ENCODE measurements around the gene KHSRP. TPM values are rescaled to one million over a fixed set of nuclear protein-coding genes. Genes with fewer than 3 reads are reported as not detected.

Gene KHSRP
- total RNA-seq, 1 donor from 2014 or later: 87.6 TPM

- DNase-seq (ENCODE audit: low read depth): peak; percentile 98
Measured at GRCh38 chr19:6393074-6393982, 31.3 kb downstream of the KHSRP start, which contains the start of gene GTF2F1. TSS of gene GTF2F1 (minus strand) at chr19:6393164. CDS start at chr19:6392995, 169 bp downstream.

DNA sequence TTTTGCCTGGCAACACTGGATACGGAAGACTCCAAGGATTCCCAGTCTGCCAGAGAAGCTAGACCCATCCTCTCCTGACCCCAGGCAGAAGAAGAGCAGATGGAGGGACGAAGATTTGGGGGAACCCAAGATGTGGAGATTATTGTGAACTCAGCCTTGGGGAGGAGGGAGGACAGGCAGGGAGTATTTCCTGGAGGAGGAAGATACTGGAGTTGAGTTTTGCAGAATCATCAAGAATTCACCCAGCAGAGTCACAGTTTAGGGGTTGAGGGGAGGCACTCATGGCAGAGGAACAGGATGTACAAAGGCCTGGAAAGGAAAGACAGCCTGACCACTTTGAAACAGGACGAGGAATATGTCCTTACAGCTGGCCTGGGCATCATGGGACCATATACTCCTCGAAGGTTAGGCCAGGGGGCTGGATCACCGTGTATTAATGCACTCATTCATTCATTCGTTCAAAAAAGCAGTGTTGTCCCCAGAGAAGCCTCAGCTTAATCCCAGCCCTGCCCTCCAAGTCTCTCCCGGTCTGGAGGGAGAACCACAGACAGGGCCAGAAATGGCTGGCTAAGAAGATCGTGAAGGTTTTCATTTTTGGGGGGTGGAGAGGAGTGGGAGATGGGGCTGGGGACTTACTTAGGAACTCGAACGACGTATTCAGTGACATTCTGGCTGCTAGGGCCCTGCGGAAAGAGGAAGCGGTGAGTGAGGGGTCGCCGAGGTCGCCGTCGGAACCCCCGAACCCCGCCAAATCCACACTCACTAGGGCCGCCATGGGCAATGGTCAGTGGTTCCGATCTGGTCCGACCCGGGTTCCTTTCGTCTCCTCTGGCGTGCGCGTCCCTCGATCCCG, 32.2 kb downstream of the KHSRP start:
- DNase-seq (ENCODE audit: low read depth): no peak

DNA sequence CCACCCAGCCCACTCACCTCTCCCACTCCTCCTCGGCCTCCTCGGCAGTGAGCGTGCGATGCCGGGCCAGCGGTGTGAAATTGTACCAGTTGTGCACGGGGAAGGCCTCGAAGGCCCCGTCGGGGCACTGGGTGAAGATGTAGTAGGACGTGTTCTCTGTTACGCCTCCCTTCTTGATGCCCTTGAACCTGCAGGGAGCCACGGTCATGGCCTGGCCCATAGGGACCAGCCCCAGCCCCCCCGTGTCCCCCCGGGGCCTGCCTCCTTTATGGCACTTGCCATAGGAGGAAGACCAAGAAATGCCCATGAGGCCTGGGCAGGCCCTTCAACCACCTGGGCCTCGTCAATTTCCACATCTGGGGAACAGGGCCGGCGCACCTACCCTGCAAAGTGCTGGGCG, 37.2 kb downstream of the KHSRP start:
- DNase-seq (ENCODE audit: low read depth): no peak

- no peak for DNase-seq (ENCODE audit: low read depth)
Measured at GRCh38 chr19:6384381-6384780, 40.2 kb downstream of the KHSRP start.

DNA sequence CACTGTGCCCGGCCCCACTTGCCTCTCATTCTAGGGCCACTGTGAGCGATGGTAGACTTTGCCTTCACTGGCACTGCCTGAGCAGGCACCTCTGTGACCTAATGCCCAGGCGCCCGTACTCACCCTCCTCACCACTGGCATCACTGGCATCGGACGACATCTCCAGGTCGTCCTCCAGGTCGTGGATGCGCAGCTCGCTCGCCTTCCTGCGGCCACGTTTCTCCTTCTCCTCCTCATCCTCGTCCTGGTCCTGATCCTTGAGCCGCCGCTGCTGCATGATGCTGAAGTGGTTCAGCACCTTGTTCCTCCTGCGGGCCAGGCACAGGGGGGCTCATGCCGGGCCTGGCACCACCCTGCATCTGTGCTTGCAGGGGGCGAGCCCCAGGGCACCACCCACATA, 41.4 kb downstream of the KHSRP start:
- DNase-seq (ENCODE audit: low read depth): no peak

GRCh38 chr19:6381030-6381750, 43.4 kb downstream of the KHSRP start:
- DNase-seq (ENCODE audit: low read depth): no peak

DNA sequence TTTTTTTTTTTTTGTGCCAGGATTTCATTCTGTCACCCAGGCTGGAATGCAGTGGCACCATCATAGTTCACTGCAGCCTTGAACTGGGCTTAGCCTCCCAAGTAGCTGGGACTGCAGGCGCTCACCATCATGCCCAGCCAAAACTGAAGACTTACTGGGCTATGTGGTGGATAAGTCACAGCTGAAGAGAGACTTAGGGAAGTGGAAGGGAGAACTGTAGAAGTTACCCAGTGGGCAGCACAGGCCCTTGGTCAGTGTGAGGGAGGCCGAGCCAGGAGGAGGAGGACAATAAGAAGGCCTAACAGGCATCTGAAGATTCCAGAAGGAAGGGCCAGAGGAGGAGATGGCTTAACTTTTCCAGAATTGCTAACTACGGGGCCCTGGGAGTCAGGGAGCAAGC, 44.9 kb downstream of the KHSRP start:
- no peak for DNase-seq (ENCODE audit: low read depth)

DNA sequence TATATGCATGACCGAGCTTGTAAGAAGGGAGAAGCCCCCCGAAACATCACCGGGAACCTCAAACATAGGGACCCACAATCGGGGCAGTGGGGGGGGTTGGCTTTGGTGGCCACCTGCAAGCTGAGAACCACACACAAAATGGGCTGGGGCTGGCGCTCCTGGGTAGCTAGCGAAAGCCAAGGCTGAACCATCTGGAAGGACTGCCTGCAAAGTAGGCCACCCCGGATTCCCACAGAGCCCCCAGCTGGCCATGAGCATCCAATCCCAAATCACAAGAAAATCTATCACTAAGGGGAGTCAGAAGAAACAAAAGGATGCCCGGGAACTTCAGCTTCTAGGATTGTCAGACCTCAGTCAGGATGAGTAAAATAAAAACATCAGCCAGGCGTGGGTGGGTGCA, 46.1 kb downstream of the KHSRP start:
- no peak for DNase-seq (ENCODE audit: low read depth)

DNA sequence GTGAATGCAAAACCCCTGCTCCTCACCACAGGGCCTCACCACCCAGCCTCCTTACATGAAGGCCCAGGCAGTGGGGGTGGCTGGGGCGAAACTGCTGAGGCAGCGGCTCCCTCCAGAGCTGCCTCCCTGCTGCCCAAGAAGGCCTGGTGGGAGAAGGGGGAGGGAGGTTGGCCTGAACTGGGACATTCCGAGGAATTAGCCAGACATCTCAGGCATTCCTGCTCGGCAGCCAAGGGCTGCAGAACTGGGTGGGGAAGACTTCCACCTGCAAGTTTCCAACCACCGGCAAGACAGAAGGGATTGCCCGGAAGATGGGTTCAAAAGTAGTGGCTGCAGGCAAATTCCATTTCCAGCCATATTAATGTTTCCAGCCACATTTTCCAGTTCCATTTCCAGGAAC, 46.6 kb downstream of the KHSRP start:
- peak; percentile 49 for DNase-seq (ENCODE audit: low read depth)

GRCh38 chr19:6376512-6377190, 48.0 kb downstream of the KHSRP start:
- DNase-seq (ENCODE audit: low read depth): peak; percentile 49

DNA sequence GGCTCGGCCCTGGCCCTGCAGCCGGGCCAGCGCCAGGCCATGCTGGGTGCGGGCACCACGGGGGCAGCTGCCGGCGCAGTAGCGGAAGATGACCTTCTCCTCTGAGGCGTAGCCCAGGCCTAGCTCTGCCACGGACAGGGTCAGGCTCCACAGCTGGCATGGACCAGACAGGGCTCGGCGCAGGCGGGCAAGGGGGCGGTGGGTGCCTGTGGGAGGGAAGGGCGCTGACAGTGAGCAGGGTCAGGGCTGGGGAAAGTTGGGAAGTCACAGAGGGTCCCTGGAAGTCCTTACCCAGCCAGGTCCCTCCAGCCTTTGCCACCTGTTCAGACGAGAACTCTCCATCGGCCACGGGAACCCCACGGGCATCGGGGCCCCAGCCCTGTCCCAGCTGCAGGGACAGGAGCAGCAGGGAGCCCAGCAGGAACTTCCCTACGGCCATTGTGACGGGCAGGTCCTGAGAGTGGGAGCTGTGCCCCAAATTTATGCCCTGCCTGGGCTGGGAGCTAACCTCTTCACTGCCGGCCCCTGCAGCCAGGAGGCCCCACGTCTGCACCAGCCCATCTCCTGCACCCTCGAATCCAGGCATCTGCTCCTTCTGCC, 49.1 kb downstream of the KHSRP start, which contains the start of gene PSPN:
Gene PSPN, minus strand, starts transcription at position 523 of the 600 bp plus-strand sequence. Its CDS starts 84 bp downstream, at position 439.
- no peak for DNase-seq (ENCODE audit: low read depth)

GRCh38 chr19:6374711-6375410, 49.8 kb downstream of the KHSRP start:
- DNase-seq (ENCODE audit: low read depth): no peak

DNA sequence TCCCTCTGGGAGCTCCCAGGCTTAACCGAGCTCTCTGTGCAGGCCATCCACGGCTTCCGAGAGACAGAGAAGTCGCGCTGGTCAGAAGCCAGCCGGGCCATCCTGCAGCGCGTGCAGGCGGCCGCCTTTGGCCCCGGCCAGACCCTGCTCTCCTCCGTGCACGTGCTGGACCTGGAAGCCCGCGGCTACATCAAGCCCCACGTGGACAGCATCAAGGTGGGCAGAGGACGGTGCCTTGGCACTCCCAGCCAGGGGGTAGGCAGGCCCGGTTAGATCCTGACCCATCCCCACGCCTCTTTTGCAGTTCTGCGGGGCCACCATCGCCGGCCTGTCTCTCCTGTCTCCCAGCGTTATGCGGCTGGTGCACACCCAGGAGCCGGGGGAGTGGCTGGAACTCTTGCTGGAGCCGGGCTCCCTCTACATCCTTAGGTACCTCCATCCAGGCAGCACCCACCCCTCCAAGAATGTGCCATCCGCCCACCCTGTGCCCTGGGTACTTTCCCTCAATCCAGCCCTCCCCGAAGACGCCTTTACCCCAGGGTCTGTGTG, 50.4 kb downstream of the KHSRP start:
- no peak for DNase-seq (ENCODE audit: low read depth)

- no peak for DNase-seq (ENCODE audit: low read depth)
Measured at GRCh38 chr19:6373813-6374108, 50.9 kb downstream of the KHSRP start.

- DNase-seq (ENCODE audit: low read depth): peak; percentile 97
Measured at GRCh38 chr19:6373096-6373812, 51.4 kb downstream of the KHSRP start.

DNA sequence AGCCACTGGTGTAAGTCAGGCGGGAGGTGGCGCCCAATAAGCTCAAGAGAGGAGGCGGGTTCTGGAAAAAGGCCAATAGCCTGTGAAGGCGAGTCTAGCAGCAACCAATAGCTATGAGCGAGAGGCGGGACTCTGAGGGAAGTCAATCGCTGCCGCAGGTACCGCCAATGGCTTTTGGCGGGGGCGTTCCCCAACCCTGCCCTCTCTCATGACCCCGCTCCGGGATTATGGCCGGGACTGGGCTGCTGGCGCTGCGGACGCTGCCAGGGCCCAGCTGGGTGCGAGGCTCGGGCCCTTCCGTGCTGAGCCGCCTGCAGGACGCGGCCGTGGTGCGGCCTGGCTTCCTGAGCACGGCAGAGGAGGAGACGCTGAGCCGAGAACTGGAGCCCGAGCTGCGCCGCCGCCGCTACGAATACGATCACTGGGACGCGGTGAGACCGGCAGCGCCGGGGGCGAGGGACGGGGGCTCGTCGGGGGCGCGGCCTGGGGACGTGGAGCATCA, 52.0 kb downstream of the KHSRP start, which contains the start of gene ALKBH7:
Gene ALKBH7, plus strand, starts transcription at position 201 of the 502 bp plus-strand sequence. Its CDS starts 27 bp downstream, at position 228.
- DNase-seq (ENCODE audit: low read depth): peak; percentile 100

- no peak for DNase-seq (ENCODE audit: low read depth)
Measured at GRCh38 chr19:6364353-6364752, 60.3 kb downstream of the KHSRP start.

All from myocyte (in vitro differentiated cells).